ENCODE data around the gene CDY2A.
"Not testable (repeated sequence)": the region's sequence is repeated elsewhere in the genome, so short reads cannot be mapped to it uniquely, and the experiment has no call there.

Gene CDY2A, protein sequence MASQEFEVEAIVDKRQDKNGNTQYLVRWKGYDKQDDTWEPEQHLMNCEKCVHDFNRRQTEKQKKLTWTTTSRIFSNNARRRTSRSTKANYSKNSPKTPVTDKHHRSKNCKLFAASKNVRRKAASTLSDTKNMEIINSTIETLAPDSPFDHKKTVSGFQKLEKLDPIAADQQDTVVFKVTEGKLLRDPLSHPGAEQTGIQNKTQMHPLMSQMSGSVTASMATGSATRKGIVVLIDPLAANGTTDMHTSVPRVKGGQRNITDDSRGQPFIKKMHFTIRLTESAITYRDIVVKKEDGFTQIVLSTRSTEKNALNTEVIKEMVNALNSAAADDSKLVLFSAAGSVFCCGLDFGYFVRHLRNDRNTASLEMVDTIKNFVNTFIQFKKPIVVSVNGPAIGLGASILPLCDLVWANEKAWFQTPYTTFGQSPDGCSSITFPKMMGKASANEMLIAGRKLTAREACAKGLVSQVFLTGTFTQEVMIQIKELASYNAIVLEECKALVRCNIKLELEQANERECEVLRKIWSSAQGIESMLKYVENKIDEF

DNA sequence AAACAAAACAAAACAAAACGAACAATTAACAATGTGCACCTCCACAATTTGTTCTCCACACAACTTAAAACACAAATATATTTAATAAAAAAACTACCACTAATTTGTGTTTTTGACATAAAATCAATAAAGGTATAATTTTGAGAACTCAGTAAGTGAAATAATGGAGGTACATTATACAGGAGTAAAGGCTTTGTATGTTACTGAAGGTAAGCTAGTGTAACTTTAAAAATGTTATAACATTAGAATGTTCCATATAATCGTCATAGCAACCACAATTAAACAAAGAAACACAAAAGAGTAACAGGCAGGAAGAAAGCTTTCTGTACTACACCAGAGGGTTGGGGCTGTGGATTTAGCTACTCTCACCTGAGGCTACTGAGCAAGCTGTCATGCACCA lies at the start of gene CDY2A:
Gene CDY2A (plus strand): TSS at position 301 of the 400 bp plus-strand sequence. CDS start 328 bp downstream, outside the sequence.
- DNase-seq: not testable (repeated sequence)

DNA sequence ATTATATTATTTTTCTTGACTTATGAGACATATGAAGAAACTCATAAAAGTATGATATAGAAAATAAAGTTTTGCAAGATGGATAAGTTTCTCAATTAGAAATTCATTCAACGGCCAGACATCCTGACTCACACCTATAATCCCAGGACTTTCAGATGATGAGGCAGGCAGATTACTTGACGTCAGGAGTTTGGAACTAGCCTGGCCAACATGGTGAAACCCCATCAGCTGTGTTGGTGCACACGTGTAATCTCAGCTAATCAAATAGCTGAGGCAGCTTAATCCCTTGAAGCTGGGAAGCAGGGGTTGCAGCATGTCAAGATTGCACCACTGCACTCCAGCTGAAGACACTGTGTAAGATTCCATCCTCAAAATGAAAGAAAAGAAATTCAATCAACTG lies 28.0 kb upstream of the CDY2A start:
- not testable (repeated sequence) for DNase-seq

DNA sequence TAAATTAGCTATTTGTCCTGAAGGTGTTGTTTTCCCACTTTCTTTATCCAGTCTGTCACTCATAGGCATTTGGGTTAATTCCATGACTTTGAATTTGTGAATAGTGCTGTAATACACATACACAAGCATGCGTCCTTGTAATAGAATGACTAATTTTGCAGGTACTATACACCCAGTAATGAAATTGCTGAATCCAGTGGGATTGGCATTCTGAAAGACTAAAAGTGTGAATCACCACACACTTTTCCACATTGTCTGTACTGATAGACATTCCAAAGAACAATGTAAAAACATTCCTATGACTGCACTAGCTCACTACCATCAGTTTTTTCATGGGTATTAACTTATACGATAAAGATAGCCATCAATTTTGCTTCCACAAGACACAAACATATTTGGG lies 27.3 kb upstream of the CDY2A start:
- DNase-seq: not testable (repeated sequence)

DNA sequence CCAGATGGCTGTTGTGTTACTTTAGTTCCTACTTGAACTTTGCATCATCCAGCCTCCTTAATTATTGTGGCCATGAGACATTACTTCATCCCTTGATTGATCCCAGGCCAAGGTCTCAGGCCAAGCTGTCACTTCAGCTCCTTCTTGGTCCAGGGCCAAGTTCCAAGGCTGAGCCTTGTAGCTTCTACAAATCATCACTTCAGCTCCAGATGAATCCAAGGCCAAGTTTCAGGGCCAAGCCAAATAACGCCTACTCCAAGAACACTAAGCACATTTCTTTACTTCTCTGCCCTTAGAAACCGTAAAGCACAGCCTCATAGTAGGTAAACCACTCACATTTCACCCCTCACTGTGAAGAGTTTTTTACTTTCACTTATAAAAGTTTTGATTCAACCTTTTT lies 1.7 kb upstream of the CDY2A start:
- not testable (repeated sequence) for DNase-seq

DNA sequence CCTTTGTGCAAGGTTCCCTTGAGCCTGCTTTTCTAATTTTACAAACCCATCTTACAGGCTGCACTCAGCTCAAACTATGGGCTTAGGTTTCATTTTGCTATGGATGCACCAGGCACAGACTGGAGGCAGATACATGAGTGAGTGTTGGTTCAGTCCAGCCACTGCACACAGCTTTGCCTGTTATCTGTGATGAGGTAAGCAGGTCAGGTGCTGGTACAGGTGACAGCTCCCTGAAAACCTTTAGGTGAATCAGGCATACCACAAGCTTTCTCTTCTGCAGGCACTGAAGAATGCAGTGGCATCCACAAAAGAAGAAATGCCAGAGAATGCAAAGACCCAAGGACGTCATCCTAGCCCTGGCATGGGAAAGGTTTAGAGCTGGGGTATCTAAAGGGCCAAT lies 3.3 kb downstream of the CDY2A start:
- not testable (repeated sequence) for DNase-seq

DNA sequence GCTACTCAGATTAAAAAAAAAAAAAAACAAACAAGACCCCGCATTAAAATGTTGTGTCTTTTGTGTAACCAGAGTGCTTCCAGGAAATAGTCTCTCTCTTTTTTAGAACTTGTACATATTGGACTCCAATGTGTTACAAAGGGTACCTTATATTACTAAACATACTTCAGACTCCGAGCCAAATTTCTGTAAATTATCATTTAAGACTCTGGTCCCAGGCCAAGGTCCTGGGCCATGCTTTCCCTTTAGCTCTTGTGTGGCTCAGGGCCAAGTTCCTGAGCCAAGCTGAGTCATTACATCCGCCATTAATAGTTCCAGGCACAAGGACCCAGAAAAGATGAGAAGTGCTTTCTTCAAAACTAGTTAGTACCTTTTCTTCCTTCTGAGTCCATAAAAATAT lies 4.6 kb downstream of the CDY2A start:
- not testable (repeated sequence) for DNase-seq

GRCh38 chrY:18034100-18034814 lies 8.7 kb downstream of the CDY2A start:
- DNase-seq: not testable (repeated sequence)

- DNase-seq: not testable (repeated sequence)
These were observed 9.3 kb downstream of the CDY2A start for GRCh38 chrY:18034864-18035263.

GRCh38 chrY:18044990-18045389 lies 19.4 kb downstream of the CDY2A start:
- not testable (repeated sequence) for DNase-seq

DNA sequence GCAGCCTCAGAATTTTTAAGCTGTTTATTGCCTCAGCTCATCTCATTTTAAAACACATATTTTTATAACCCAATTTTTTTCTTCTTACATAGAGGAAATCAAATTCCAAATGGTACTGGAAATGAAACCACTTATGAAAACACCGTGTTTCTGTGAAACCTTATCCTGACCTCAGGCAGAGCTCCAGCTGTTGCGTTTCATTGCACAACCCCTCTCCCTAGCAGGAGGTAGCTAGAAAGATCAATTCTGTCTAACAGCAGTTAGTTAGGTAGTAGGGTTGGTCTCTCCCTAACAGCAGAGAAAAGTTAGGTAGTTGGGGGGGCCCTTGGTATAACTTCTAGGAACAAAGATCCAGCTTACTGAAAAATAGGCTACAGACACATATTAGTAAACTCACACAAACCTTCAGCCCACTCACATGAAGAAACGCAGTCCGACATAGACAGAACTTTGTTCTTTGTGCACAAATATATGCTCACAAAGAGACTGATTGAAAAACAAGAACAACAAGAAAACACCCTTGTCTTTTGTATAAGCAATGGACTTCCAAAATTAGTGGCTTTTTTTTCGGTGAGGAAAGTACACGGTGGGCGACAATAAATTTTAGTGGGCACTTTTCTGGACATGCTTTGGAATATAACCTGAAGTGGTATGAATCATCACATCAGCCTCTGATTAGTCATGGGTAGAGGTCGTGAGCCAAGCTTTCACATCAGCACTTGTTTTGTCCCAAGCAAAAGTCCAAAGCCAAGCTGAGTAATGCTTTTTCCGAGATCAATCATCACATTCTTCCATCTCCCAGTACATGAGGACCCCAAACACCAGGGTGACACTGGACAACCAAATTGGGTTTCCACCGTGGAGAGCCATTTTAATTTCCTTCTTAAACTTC lies 22.8 kb downstream of the CDY2A start:
- DNase-seq: not testable (repeated sequence)

- DNase-seq: not testable (repeated sequence)
These were observed 23.5 kb downstream of the CDY2A start for GRCh38 chrY:18049061-18049460.

DNA sequence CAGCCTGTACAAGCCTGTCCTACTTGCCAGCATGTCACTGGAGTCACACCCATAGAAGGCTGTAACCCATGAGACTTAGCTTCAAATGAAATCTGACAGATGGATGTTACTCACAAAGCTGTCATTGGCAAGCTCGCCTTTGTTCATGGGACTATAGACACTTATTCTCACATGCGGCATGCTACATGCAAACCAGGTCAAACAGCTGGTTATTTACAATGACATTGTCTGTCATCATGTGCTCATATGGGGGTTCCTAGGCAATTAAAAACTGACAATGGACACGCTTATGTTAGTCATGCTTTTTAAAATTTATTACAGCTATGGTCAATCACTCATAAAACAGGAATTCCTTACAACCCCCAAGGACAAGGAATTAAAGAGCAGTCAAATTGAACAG lies 30.9 kb downstream of the CDY2A start:
- DNase-seq: not testable (repeated sequence)

GRCh38 chrY:18073464-18073863 lies 47.9 kb downstream of the CDY2A start:
- not testable (repeated sequence) for DNase-seq

Data from activated naive CD4-positive, alpha-beta T cell treated with anti-CD3 and anti-CD28 coated beads, Interleukin-2, amount 50 U/mL, for 16 hours (primary cell).